H1 (cell line): Measurements from ENCODE around the gene SCNN1B. TPM values are rescaled to one million over a fixed set of nuclear protein-coding genes. Genes with fewer than 3 reads are reported as not detected.

Experiments used
- CTCF ChIA-PET: fragments of 300-600 bp; sonication (Branson Sonifier 250); formaldehyde crosslinking; loops from one replicate; lab custom pipeline; 2021; ENCODE audit not compliant: partially characterized antibody; lab: Charles Lee
- POLR2A ChIA-PET: fragments of 300-600 bp; sonication (Branson Sonifier 250); formaldehyde crosslinking; loops from one replicate; lab custom pipeline; 2021; ENCODE audit warnings: inconsistent platforms; ENCODE audit not compliant: partially characterized antibody; lab: Charles Lee
- DNase-seq, 2 experiments: peaks; one replicate each; pipeline versions ENCODE4 v3.0.0 to v3.0.0-alpha.2; 2010 to 2022; ENCODE audit warnings: low spot score in 2 of 2, low read depth in 1 of 2, mixed read lengths in 1 of 2
- FAIRE-seq: peaks from 2 replicates; lab custom pipeline; 2011; peaks lifted over from hg19 to GRCh38; lab: Jason Lieb, UNC
- H2AFZ ChIP-seq: 2 replicates; pipeline ENCODE4 v1.8.1; 2012; ENCODE audit warnings: low read length, inconsistent platforms
- H2AK5ac ChIP-seq: 2 replicates; pipeline ENCODE4 v1.6.1; 2013; ENCODE audit warnings: low read depth, low read length
- H2BK120ac ChIP-seq: replicated peaks from 2 replicates; pipeline ENCODE3; 2013; ENCODE audit warnings: low read depth, low read length, inconsistent platforms
- H2BK12ac ChIP-seq: 2 replicates; pipeline ENCODE4 v1.6.1; 2013; ENCODE audit warnings: low read depth, low read length
- H2BK15ac ChIP-seq: 2 replicates; pipeline ENCODE4 v1.6.1; 2013; ENCODE audit warnings: low read length
- H2BK20ac ChIP-seq: 2 replicates; pipeline ENCODE4 v1.6.1; 2013; ENCODE audit warnings: low read length
- H2BK5ac ChIP-seq: 2 replicates; pipeline ENCODE4 v1.6.1; 2013; ENCODE audit warnings: low read depth, low read length
- H3K14ac ChIP-seq: 2 replicates; pipeline ENCODE4 v1.6.1; 2013; ENCODE audit warnings: inconsistent platforms; ENCODE audit not compliant: insufficient read length
- H3K18ac ChIP-seq: 2 replicates; pipeline ENCODE4 v1.6.1; 2013; ENCODE audit warnings: low read length; ENCODE audit errors: extremely low read depth
- H3K23ac ChIP-seq: 2 replicates; pipeline ENCODE4 v1.6.1; 2013; ENCODE audit warnings: inconsistent platforms; ENCODE audit not compliant: insufficient read length
- H3K23me2 ChIP-seq: 2 replicates; pipeline ENCODE4 v1.6.1; 2013; ENCODE audit warnings: low read depth, low read length
- H3K27ac ChIP-seq: 2 replicates; pipeline ENCODE4 v1.6.1; 2011; ENCODE audit warnings: low read depth, low read length, inconsistent platforms
- H3K27me3 ChIP-seq, 4 experiments: replicated peaks in 1 of 4; 1 replicate in 1 of 4; 2 replicates in 3 of 4; pipeline versions ENCODE4 v1.6.1 to v1.8.1; 2011 to 2013; ENCODE audit warnings: low read length in 3 of 4, mild to moderate bottlenecking in 3 of 4, inconsistent platforms in 2 of 4, mixed read lengths in 2 of 4, moderate library complexity in 1 of 4; ENCODE audit not compliant: control insufficient read depth in 3 of 4, insufficient read depth in 3 of 4; ENCODE audit errors: extremely low read depth in 1 of 4
- H3K36me3 ChIP-seq, 4 experiments: 2 replicates each; pipeline versions ENCODE4 v1.6.1 to v1.8.1; 2011 to 2013; ENCODE audit warnings: mild to moderate bottlenecking in 4 of 4, low read length in 3 of 4, moderate library complexity in 2 of 4, control low read depth in 1 of 4, inconsistent platforms in 1 of 4; ENCODE audit not compliant: insufficient read depth in 4 of 4, control insufficient read depth in 2 of 4
- H3K4ac ChIP-seq: replicated peaks from 2 replicates; pipeline ENCODE3; 2013; ENCODE audit warnings: low read length, low read depth, mixed read lengths, inconsistent platforms; ENCODE audit not compliant: insufficient read length
- H3K4me1 ChIP-seq, 4 experiments: replicated peaks in 1 of 4; 1 replicate in 1 of 4; 2 replicates in 3 of 4; pipeline versions ENCODE4 v1.6.1 to v1.8.1; 2011 to 2013; ENCODE audit warnings: low read length in 3 of 4, inconsistent platforms in 2 of 4, mixed read lengths in 1 of 4; ENCODE audit not compliant: insufficient read depth in 4 of 4, control insufficient read depth in 3 of 4
- H3K4me2 ChIP-seq, 2 experiments: 2 replicates each; pipeline versions ENCODE4 v1.6.1 to v1.8.1; 2011 to 2013; ENCODE audit warnings: low read depth in 2 of 2, low read length in 2 of 2, control low read depth in 1 of 2, inconsistent platforms in 1 of 2, mild to moderate bottlenecking in 1 of 2; ENCODE audit not compliant: insufficient read depth in 1 of 2
- H3K4me3 ChIP-seq, 4 experiments: fragments of 200-600, 300-600 bp in 1 of 4; sonication (generic), shearing (Covaris generic), sonication (Bioruptor Twin) in 1 of 4; 2 replicates each; pipeline versions ENCODE4 v1.5.1 to v1.8.1; 2011 to 2016; ENCODE audit warnings: low read length in 4 of 4, low read depth in 3 of 4, control low read depth in 2 of 4, inconsistent platforms in 2 of 4, mild to moderate bottlenecking in 2 of 4, mixed read lengths in 1 of 4, moderate library complexity in 1 of 4; ENCODE audit not compliant: insufficient read depth in 2 of 4; ENCODE audit errors: extremely low read depth in 1 of 4
- H3K56ac ChIP-seq: replicated peaks from 2 replicates; pipeline ENCODE3; 2013; ENCODE audit warnings: low read depth, mild to moderate bottlenecking, mixed read lengths, low read length, inconsistent platforms; ENCODE audit not compliant: insufficient read length
- H3K79me1 ChIP-seq: 2 replicates; pipeline ENCODE4 v1.6.1; 2013; ENCODE audit warnings: low read depth, low read length, control low read depth
- H3K79me2 ChIP-seq, 2 experiments: 2 replicates each; pipeline versions ENCODE4 v1.6.1 to v1.8.1; 2012 to 2013; ENCODE audit warnings: low read length in 2 of 2, mild to moderate bottlenecking in 2 of 2, inconsistent platforms in 1 of 2; ENCODE audit not compliant: insufficient read depth in 2 of 2, control insufficient read depth in 1 of 2
- H3K9ac ChIP-seq, 4 experiments: replicated peaks in 1 of 4; 1 replicate in 1 of 4; 2 replicates in 3 of 4; pipeline versions ENCODE4 v1.6.1 to v1.8.1; 2011 to 2013; ENCODE audit warnings: low read depth in 3 of 4, low read length in 3 of 4, control low read depth in 2 of 4, mild to moderate bottlenecking in 2 of 4, moderate library complexity in 2 of 4, inconsistent platforms in 1 of 4; ENCODE audit errors: extremely low read depth in 1 of 4
- H3K9me3 ChIP-seq, 2 experiments: 2 replicates each; pipeline versions ENCODE4 v1.6.1 to v1.8.1; 2012 to 2013; ENCODE audit warnings: mild to moderate bottlenecking in 2 of 2, moderate library complexity in 2 of 2, control low read depth in 1 of 2, inconsistent platforms in 1 of 2, low read depth in 1 of 2, low read length in 1 of 2, mixed read lengths in 1 of 2; ENCODE audit not compliant: insufficient read depth in 2 of 2
- H4K20me1 ChIP-seq, 2 experiments: replicated peaks in 1 of 2; 2 replicates each; pipeline versions ENCODE3 to v1.8.1; 2011 to 2013; ENCODE audit warnings: inconsistent platforms in 2 of 2, low read length in 2 of 2, mild to moderate bottlenecking in 1 of 2; ENCODE audit not compliant: insufficient read depth in 2 of 2, control insufficient read depth in 1 of 2
- H4K5ac ChIP-seq: 2 replicates; pipeline ENCODE4 v1.6.1; 2013; ENCODE audit warnings: low read length, low read depth, mixed read lengths, inconsistent platforms; ENCODE audit not compliant: insufficient read length
- H4K8ac ChIP-seq: 2 replicates; pipeline ENCODE4 v1.8.0; 2013; ENCODE audit warnings: mild to moderate bottlenecking, moderate library complexity, low read length, inconsistent platforms; ENCODE audit not compliant: insufficient read depth; ENCODE audit errors: extremely low read depth
- H4K91ac ChIP-seq: replicated peaks from 2 replicates; pipeline ENCODE3; 2013; ENCODE audit warnings: low read length, mixed read lengths, inconsistent platforms; ENCODE audit not compliant: insufficient read length
- GABPA ChIP-seq: IDR thresholded peaks from 2 replicates; pipeline ENCODE4 v1.6.1; 2011; ENCODE audit warnings: mild to moderate bottlenecking, low read length, moderate library complexity, borderline replicate concordance; ENCODE audit not compliant: insufficient read depth
- WGBS, 2 experiments: shearing (Covaris generic) in 1 of 2; methylation state at CpG; one replicate each; pipeline versions ENCODE4 v1.1.6 to v1.1.7; 2013 to 2015; ENCODE audit warnings: low lambda C conversion rate in 2 of 2, mixed read lengths in 2 of 2, inconsistent platforms in 1 of 2, low coverage in 1 of 2, missing lambda C conversion rate in 1 of 2; ENCODE audit not compliant: insufficient replicate concordance in 2 of 2, insufficient coverage in 1 of 2, insufficient read length in 1 of 2; ENCODE audit errors: extremely low coverage in 1 of 2, missing lambda C conversion rate in 1 of 2; 5-methylcytosine and 5-hydroxymethylcytosine counted together
- polyA plus RNA-seq, 7 experiments: library from polyadenylated mRNA; depleted of rRNA in 3 of 7; stranded (reverse) in 5 of 7; unstranded in 2 of 7; fragments of >200 nt in 5 of 7; fragments of 200-250 nt in 2 of 7; gene quantifications; 1 replicate in 5 of 7; 2 replicates in 1 of 7; 4 replicates in 1 of 7; pipeline versions ENCODE4 v1.2.1 to v1.2.3, GENCODE V29; 2011 to 2013; ENCODE audit warnings: missing spikeins in 2 of 7, mixed read lengths in 2 of 7
- total RNA-seq: library from RNA; stranded (reverse); fragmentation: NEBNext Ultra II Directional; extraction: Animal tissue kit (Norgen Biotek cat#: 25700); gene quantifications from 2 replicates; pipeline ENCODE4 v1.2.1, GENCODE V29; 2021

SCNN1B gene
- total and polyA plus RNA-seq, 2 of the 8 experiments (the other 6 are each of a cell fraction or from before 2014, with no cell fraction given): 0.20 to 0.95 TPM

- Histone ChIP-seq H3K4me3 (no peak overlapping the region), H3K56ac (no peak overlapping the region), H4K20me1 (no peaks in the 10 kb centered on the region), H3K23ac (no peak overlapping the region), H3K18ac (no peak overlapping the region; the same call in 1 of the 2 replicates), H3K27me3 (no peaks in the 10 kb centered on the region), H3K23me2 (no peaks in the 10 kb centered on the region), H2AK5ac (no peak overlapping the region), H2BK20ac (no peak overlapping the region), H3K9me3 (no peaks in the 10 kb centered on the region), H4K91ac (no peak overlapping the region), H2BK12ac (peak overlapping the region; percentile 50; the same call in 1 of the 2 replicates), H2BK15ac (no peak overlapping the region; the same call in 1 of the 2 replicates), H4K8ac (no peak overlapping the region), H3K36me3 (no peaks in the 10 kb centered on the region), H3K4ac (no peak overlapping the region), H2BK5ac (no peak overlapping the region; the same call in 1 of the 2 replicates), H3K14ac (no peak overlapping the region), H4K5ac (no peak overlapping the region), H3K79me1 (no peaks in the 10 kb centered on the region), H3K79me2 (no peaks in the 10 kb centered on the region), H3K4me1 (peaks cover 0 to 2% (median 0%) of the 10 kb centered on the region in 4 experiments; a peak in 1 of 7 replicates), H3K27ac (no peak overlapping the region), H2AFZ (peak overlapping the region; percentile 95; the same call in 1 of the 2 replicates), H3K4me2 (no peak overlapping the region), H2BK120ac (no peak overlapping the region), H3K9ac (no peak overlapping the region)
- ChIA-PET CTCF (interaction anchor here (4.4 kb wide), 1 partner anchor 69 kb away, joined by 23 read pairs; no protein-coding TSS in a partner anchor), POLR2A (interaction anchor here (0.6 to 1.3 kb wide), 2 partner anchors 9 to 10 kb away, joined by 3 to 4 read pairs; no protein-coding TSS in a partner anchor)
- DNase-seq (no peak), FAIRE-seq (no peak)
- WGBS, 2 experiments: 62% methylated on average over 5 of the region's 5 CpGs; no CpG with 5 or more reads in 1 of the 2 experiments
- TF ChIP-seq GABPA: no peak
These were observed 63.6 kb downstream of the SCNN1B start for GRCh38 chr16:23365602-23366240.
